DOHH2 (cell line): Measurements from ENCODE around the gene ACER3.

Experiments used
- H3F3A ChIP-seq: fragments of 200-600 bp; sonication (generic), shearing (Covaris generic); 2 replicates; pipeline ENCODE4 v1.6.0; 2016; ENCODE audit warnings: antibody characterized with exemption, mild to moderate bottlenecking; ENCODE audit not compliant: control insufficient read depth, insufficient read depth
- H3K27ac ChIP-seq: fragments of 200-600 bp; sonication (generic); 2 replicates; pipeline ENCODE4 v1.5.1; 2014; ENCODE audit warnings: low read depth, mild to moderate bottlenecking, low read length, moderate library complexity
- H3K27me3 ChIP-seq: fragments of 200-600 bp; sonication (generic); 2 replicates; pipeline ENCODE4 v1.6.1; 2014; ENCODE audit warnings: mild to moderate bottlenecking, low read length, mixed read lengths; ENCODE audit not compliant: control insufficient read depth
- H3K36me3 ChIP-seq: fragments of 200-600 bp; sonication (generic); 2 replicates; pipeline ENCODE4 v1.6.1; 2014; ENCODE audit warnings: mild to moderate bottlenecking, low read length, moderate library complexity, mixed read lengths; ENCODE audit not compliant: control insufficient read depth
- H3K4me1 ChIP-seq: fragments of 200-600 bp; sonication (generic); 2 replicates; pipeline ENCODE4 v1.6.1; 2014; ENCODE audit warnings: mild to moderate bottlenecking, low read length, mixed read lengths; ENCODE audit not compliant: control insufficient read depth
- H3K4me2 ChIP-seq: fragments of 200-600 bp; sonication (generic); 2 replicates; pipeline ENCODE4 v1.6.0; 2014; ENCODE audit warnings: mild to moderate bottlenecking, low read length, moderate library complexity
- H3K4me3 ChIP-seq: fragments of 200-600 bp; sonication (generic); 2 replicates; pipeline ENCODE4 v1.5.1; 2014; ENCODE audit warnings: mild to moderate bottlenecking, low read length, mixed read lengths
- H3K79me2 ChIP-seq: fragments of 200-600 bp; sonication (generic); 2 replicates; pipeline ENCODE4 v1.6.1; 2014; ENCODE audit warnings: mild to moderate bottlenecking, low read length, mixed read lengths; ENCODE audit not compliant: control insufficient read depth
- H3K9me2 ChIP-seq: fragments of 200-600 bp; sonication (generic); replicated peaks from 2 replicates; pipeline ENCODE4 v1.6.1; 2014; ENCODE audit warnings: mild to moderate bottlenecking, low read length, mixed read lengths; ENCODE audit not compliant: control insufficient read depth
- H3K9me3 ChIP-seq: fragments of 200-600 bp; sonication (generic); 2 replicates; pipeline ENCODE4 v1.6.1; 2014; ENCODE audit warnings: antibody characterized with exemption, low read length, mixed read lengths; ENCODE audit not compliant: control insufficient read depth, insufficient read depth
- H4K20me1 ChIP-seq: fragments of 200-600 bp; sonication (generic); 2 replicates; pipeline ENCODE4 v1.6.0; 2014; ENCODE audit warnings: low read depth, mild to moderate bottlenecking, antibody characterized with exemption, low read length, moderate library complexity; ENCODE audit not compliant: control insufficient read depth, insufficient read depth
- CTCF ChIP-seq: fragments of 200-600 bp; sonication (generic); IDR thresholded peaks from one replicate; pipeline ENCODE4 v1.5.1; 2014; ENCODE audit warnings: antibody characterized with exemption, mild to moderate bottlenecking, low read depth, low read length; ENCODE audit not compliant: poor library complexity, severe bottlenecking
- EZH2phosphoT487 ChIP-seq: fragments of 200-600 bp; sonication (generic); IDR thresholded peaks from 2 replicates; pipeline ENCODE4 v1.6.1; 2017; ENCODE audit warnings: borderline replicate concordance, mild to moderate bottlenecking, antibody characterized with exemption, low read length, moderate library complexity, mixed read lengths

ACER3 gene

GRCh38 chr11:77044356-77044755 is 183.6 kb downstream of the ACER3 start:
- Histone ChIP-seq H3K27ac (no peak overlapping the region), H3K4me2 (no peak overlapping the region), H4K20me1 (no peaks in the 10 kb centered on the region), H3K9me3 (no peaks in the 10 kb centered on the region), H3K36me3 (no peaks in the 10 kb centered on the region), H3K27me3 (no peaks in the 10 kb centered on the region), H3K4me3 (no peak overlapping the region), H3K9me2 (no peaks in the 10 kb centered on the region), H3K4me1 (peaks cover 4% of the 10 kb centered on the region; the same call in 1 of the 2 replicates), H3F3A (peaks cover 6% of the 10 kb centered on the region; the same call in 1 of the 2 replicates), H3K79me2 (no peaks in the 10 kb centered on the region)
- TF ChIP-seq CTCF (no peak), EZH2phosphoT487 (no peak)

GRCh38 chr11:77044886-77045285 is 184.2 kb downstream of the ACER3 start:
- no peaks in the 10 kb centered on the region for H3K79me2 ChIP-seq
- H3K4me2 ChIP-seq, result no peak overlapping the region
- H3K36me3 ChIP-seq, result no peaks in the 10 kb centered on the region
- H3K9me2 ChIP-seq, result no peaks in the 10 kb centered on the region
- H3K4me1 ChIP-seq, result peaks cover 4% of the 10 kb centered on the region; the same call in 1 of the 2 replicates
- H3F3A ChIP-seq, result peaks cover 6% of the 10 kb centered on the region; the same call in 1 of the 2 replicates
- no peaks in the 10 kb centered on the region for H3K9me3 ChIP-seq
- TF ChIP-seq CTCF (no peak), EZH2phosphoT487 (no peak)
- no peaks in the 10 kb centered on the region for H4K20me1 ChIP-seq
- H3K4me3 ChIP-seq, result no peak overlapping the region
- H3K27me3 ChIP-seq, result no peaks in the 10 kb centered on the region
- H3K27ac ChIP-seq, result no peak overlapping the region

- TF ChIP-seq EZH2phosphoT487 (no peak), CTCF (peak; percentile 60)
- H3K27ac ChIP-seq, result no peak overlapping the region
- H3K4me2 ChIP-seq, result no peak overlapping the region
- no peaks in the 10 kb centered on the region for H3K79me2 ChIP-seq
- no peaks in the 10 kb centered on the region for H3K9me2 ChIP-seq
- H3K4me3 ChIP-seq, result no peak overlapping the region
- H3F3A ChIP-seq, result peaks cover 6% of the 10 kb centered on the region; the same call in 1 of the 2 replicates
- H3K9me3 ChIP-seq, result no peaks in the 10 kb centered on the region
- H3K4me1 ChIP-seq, result peaks cover 4% of the 10 kb centered on the region; the same call in 1 of the 2 replicates
- H3K27me3 ChIP-seq, result no peaks in the 10 kb centered on the region
- H4K20me1 ChIP-seq, result no peaks in the 10 kb centered on the region
- H3K36me3 ChIP-seq, result no peaks in the 10 kb centered on the region
Measured at GRCh38 chr11:77046060-77046501, 185.4 kb downstream of the ACER3 start.
